H1 (cell line): ENCODE data around the gene ESPNL.

ENCODE experiments used
- BRCA1 ChIP-seq: IDR thresholded peaks from 2 replicates; pipeline ENCODE4 v1.6.1; 2012; ENCODE audit warnings: low read depth, low read length, improper control_type of control experiment
- CEBPB ChIP-seq: IDR thresholded peaks from 2 replicates; pipeline ENCODE4 v1.6.1; 2012; ENCODE audit warnings: low read depth, low read length
- CTCF ChIP-seq, 3 experiments: IDR thresholded peaks; 1 replicate in 2 of 3; 2 replicates in 1 of 3; pipeline versions ENCODE4 v1.5.1 to v1.6.1; 2011; ENCODE audit warnings: low read length in 3 of 3, mild to moderate bottlenecking in 3 of 3, inconsistent platforms in 2 of 3, low read depth in 1 of 3, moderate library complexity in 1 of 3; ENCODE audit not compliant: insufficient read depth in 1 of 3; ENCODE audit errors: control extremely low read depth in 1 of 3
- EZH2 ChIP-seq: fragments of 200-600 bp; sonication (generic); IDR thresholded peaks from 2 replicates; pipeline ENCODE4 v1.7.1; 2012; ENCODE audit warnings: low read depth, mild to moderate bottlenecking, moderate library complexity, low read length, inconsistent platforms; ENCODE audit not compliant: severe bottlenecking
- KDM1A ChIP-seq: fragments of 200-600, 300-600 bp; sonication (generic); IDR thresholded peaks from 2 replicates; pipeline ENCODE4 v1.7.1; 2016; ENCODE audit warnings: mild to moderate bottlenecking, low read length, borderline replicate concordance
- KDM5A ChIP-seq: fragments of 200-600 bp; IDR thresholded peaks from 2 replicates; pipeline ENCODE4 v1.7.1; 2012; ENCODE audit warnings: mild to moderate bottlenecking, low read length, inconsistent platforms, mixed read lengths
- POLR2A ChIP-seq, 2 experiments: IDR thresholded peaks; 1 replicate in 1 of 2; 2 replicates in 1 of 2; pipeline ENCODE4 v1.6.1; 2011; ENCODE audit warnings: low read depth in 2 of 2, low read length in 2 of 2, mild to moderate bottlenecking in 2 of 2; ENCODE audit errors: control extremely low read depth in 1 of 2
- POLR2AphosphoS5 ChIP-seq: IDR thresholded peaks from 2 replicates; pipeline ENCODE4 v1.6.1; 2011; ENCODE audit warnings: low read depth, low read length
- RFX5 ChIP-seq: IDR thresholded peaks from 2 replicates; pipeline ENCODE4 v1.6.1; 2011; ENCODE audit warnings: low read depth, low read length, improper control_type of control experiment, borderline replicate concordance
- USF2 ChIP-seq: IDR thresholded peaks from 2 replicates; pipeline ENCODE4 v1.6.1; 2011; ENCODE audit warnings: low read length, improper control_type of control experiment
- YY1 ChIP-seq: IDR thresholded peaks from 2 replicates; pipeline ENCODE4 v1.6.1; 2011; ENCODE audit warnings: low read depth, mild to moderate bottlenecking, low read length

GRCh38 chr2:238151628-238152235 lies 51.6 kb downstream of the ESPNL start:
- TF ChIP-seq YY1 (no peak), POLR2A (IDR thresholded peaks at IDR 0.05; ENCODE audit: control extremely low read depth in 1 of 2, low read depth in 2 of 2, low read length in 2 of 2) (no peak), POLR2AphosphoS5 (no peak), CTCF (IDR thresholded peaks at IDR 0.05; ENCODE audit: control extremely low read depth in 1 of 3, insufficient read depth in 1 of 3, low read depth in 1 of 3, low read length in 3 of 3) (no peak), KDM5A (no peak), KDM1A (no peak), BRCA1 (no peak), CEBPB (no peak), EZH2 (no peak), USF2 (no peak), RFX5 (no peak)
